Mesodermal cell (in vitro differentiated cells): ENCODE results near the gene HSP90AB1.
A peak's percentile ranks its signal among the peaks of the same experiment; 100 is the strongest.

Source experiments
- H3K27ac ChIP-seq: 2 replicates; pipeline ENCODE4 v1.7.0; 2013; ENCODE audit warnings: mild to moderate bottlenecking, low read depth, low read length, moderate library complexity; ENCODE audit not compliant: severe bottlenecking
- H3K36me3 ChIP-seq: 2 replicates; pipeline ENCODE4 v1.7.1; 2013; ENCODE audit warnings: mild to moderate bottlenecking, low read length, moderate library complexity; ENCODE audit not compliant: control insufficient read depth, insufficient read depth
- H3K4me1 ChIP-seq: one replicate; pipeline ENCODE4 v1.7.1; 2013; ENCODE audit warnings: mild to moderate bottlenecking, low read length; ENCODE audit not compliant: insufficient read depth, control insufficient read depth, poor library complexity, severe bottlenecking
- H3K4me3 ChIP-seq: 2 replicates; pipeline ENCODE4 v1.7.0; 2013; ENCODE audit warnings: low read length, control low read depth, mild to moderate bottlenecking; ENCODE audit not compliant: insufficient read depth, poor library complexity, severe bottlenecking; ENCODE audit errors: extremely low read depth
- H3K9me3 ChIP-seq: 2 replicates; pipeline ENCODE4 v1.7.1; 2013; ENCODE audit warnings: mild to moderate bottlenecking, low read length, moderate library complexity; ENCODE audit not compliant: control insufficient read depth
- WGBS, 2 experiments: methylation state at CpG; one replicate each; pipeline ENCODE4 v1.1.5; 2013; ENCODE audit warnings: missing lambda C conversion rate in 2 of 2; ENCODE audit not compliant: insufficient coverage in 2 of 2; 5-methylcytosine and 5-hydroxymethylcytosine counted together

HSP90AB1 gene

DNA sequence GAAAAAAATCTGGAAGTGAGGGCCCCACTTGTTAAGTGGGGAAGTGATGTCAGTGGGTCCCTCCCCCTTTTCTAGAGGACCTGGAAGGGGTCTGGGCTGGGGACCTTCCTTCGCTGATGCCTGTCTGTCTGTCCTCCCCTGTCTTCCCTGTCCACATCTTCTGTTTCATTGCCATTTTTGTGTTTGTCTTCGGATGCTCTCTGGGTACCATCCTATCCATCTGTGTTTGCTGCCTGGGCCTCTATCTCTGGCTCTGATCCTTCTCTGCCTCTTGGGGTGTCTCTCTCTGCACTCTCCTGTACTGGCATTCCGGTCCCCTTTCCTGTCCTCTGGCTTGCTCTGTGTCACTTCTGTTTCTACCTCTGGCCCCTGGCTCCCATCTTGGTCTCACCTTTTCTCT is 25.6 kb downstream of the HSP90AB1 start:
- Histone ChIP-seq H3K4me1 (peaks cover 7% of the 10 kb centered on the region), H3K9me3 (no peaks in the 10 kb centered on the region), H3K4me3 (no peak overlapping the region), H3K27ac (no peak overlapping the region), H3K36me3 (no peaks in the 10 kb centered on the region)
- WGBS, 2 experiments: 78 to 92% methylated on average over 3 of the region's 3 CpGs

DNA sequence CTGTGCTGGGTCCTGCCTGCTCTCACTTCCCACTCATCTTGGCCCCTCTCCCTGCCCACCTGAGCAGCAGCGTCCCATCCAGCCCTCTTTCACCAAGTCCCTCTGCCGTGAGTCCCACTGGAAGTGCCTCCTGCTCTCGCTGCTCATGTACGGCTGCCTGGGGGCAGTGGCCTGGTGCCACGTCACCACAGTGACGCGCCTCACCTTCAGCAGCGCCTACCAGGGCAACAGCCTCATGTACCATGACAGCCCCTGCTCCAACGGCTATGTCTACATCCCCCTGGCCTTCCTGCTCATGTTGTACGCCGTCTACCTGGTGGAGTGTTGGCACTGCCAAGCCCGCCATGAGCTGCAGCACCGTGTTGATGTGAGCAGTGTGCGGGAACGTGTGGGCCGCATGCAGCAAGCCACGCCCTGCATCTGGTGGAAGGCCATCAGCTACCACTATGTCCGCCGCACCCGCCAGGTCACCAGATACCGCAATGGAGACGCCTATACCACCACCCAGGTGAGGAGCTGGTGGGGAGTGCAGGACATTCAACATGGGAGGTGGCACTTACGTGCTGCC is 26.2 kb downstream of the HSP90AB1 start:
- no peak overlapping the region for H3K27ac ChIP-seq
- peaks cover 6% of the 10 kb centered on the region for H3K4me1 ChIP-seq
- 85 to 92% methylated on average over 20 to 22 of the region's 23 CpGs for WGBS, 2 experiments
- H3K4me3 ChIP-seq: no peak overlapping the region
- no peaks in the 10 kb centered on the region for H3K36me3 ChIP-seq
- H3K9me3 ChIP-seq: no peaks in the 10 kb centered on the region

DNA sequence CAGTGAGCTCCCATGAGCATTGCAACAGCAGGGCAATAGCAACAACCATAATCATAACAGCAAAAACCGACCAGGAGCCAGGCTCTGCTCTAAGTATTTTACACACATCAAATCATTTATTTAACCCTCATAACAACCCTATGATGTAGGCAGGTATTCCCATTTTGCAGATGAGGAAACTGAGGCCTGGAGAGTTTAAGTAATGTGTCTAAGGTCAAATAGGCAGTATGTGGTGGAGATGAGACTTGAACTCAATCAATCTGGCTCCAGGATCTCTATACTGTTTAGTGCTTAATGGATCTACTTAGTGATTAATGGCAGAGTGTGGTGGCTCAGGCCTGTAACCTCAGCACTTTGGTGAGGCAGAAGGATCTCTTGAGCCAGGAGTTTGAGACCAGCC is 26.7 kb downstream of the HSP90AB1 start:
- Histone ChIP-seq H3K4me1 (peaks cover under 1% of the 10 kb centered on the region), H3K9me3 (no peaks in the 10 kb centered on the region), H3K27ac (no peak overlapping the region), H3K36me3 (no peaks in the 10 kb centered on the region), H3K4me3 (no peak overlapping the region)
- WGBS, 2 experiments: no CpG with 5 or more reads among the region's 1 CpG

DNA sequence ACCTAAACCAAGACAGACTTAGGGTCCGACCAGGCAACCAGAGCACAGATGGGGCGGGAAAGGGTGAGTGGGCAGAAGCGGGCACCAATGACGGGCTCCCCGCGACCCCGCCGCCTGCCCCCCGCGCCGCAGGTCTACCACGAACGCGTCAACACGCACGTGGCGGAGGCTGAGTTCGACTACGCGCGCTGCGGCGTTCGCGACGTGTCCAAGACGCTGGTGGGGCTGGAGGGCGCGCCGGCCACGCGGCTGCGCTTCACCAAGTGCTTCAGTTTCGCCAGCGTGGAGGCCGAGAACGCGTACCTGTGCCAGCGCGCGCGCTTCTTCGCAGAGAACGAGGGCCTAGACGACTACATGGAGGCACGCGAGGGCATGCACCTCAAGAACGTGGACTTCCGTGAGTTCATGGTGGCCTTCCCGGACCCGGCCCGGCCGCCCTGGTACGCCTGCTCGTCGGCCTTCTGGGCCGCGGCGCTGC is 28.4 kb downstream of the HSP90AB1 start:
- no peaks in the 10 kb centered on the region for H3K4me1 ChIP-seq
- H3K9me3 ChIP-seq: no peaks in the 10 kb centered on the region
- no peak overlapping the region for H3K27ac ChIP-seq
- H3K36me3 ChIP-seq: no peaks in the 10 kb centered on the region
- no peak overlapping the region for H3K4me3 ChIP-seq
- WGBS, 2 experiments: 95 to 96% methylated on average over 52 to 59 of the region's 59 CpGs

DNA sequence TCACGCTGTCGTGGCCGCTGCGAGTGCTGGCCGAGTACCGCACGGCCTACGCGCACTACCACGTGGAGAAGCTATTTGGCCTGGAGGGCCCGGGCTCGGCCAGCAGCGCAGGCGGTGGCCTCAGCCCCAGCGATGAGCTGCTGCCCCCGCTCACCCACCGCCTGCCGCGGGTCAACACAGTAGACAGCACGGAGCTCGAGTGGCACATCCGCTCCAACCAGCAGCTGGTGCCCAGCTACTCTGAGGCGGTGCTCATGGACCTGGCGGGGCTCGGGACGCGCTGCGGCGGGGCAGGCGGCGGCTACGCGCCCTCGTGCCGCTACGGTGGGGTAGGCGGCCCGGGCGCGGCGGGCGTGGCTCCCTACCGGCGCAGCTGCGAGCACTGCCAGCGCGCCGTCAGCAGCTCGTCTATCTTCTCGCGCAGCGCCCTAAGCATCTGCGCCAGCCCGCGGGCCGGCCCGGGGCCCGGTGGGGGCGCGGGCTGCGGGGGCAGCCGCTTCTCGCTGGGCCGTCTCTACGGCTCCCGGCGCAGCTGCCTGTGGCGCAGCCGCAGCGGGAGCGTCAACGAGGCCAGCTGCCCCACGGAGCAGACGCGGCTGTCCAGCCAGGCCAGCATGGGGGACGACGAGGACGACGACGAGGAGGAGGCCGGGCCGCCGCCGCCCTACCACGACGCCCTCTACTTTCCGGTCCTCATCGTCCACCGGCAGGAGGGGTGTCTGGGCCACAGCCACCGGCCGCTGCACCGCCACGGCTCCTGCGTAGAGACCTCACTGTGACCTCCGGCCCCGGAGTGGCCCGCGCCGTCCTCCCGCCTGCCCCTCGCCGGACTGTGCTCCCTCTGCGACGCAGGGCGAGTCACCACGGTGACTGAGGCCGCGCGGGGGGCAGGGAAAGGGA is 29.1 kb downstream of the HSP90AB1 start:
- Histone ChIP-seq H3K4me3 (peak overlapping the region; percentile 14), H3K4me1 (no peaks in the 10 kb centered on the region), H3K27ac (no peak overlapping the region), H3K9me3 (no peaks in the 10 kb centered on the region), H3K36me3 (no peaks in the 10 kb centered on the region)
- 23 to 25% methylated on average over 75 to 87 of the region's 109 CpGs for WGBS, 2 experiments

DNA sequence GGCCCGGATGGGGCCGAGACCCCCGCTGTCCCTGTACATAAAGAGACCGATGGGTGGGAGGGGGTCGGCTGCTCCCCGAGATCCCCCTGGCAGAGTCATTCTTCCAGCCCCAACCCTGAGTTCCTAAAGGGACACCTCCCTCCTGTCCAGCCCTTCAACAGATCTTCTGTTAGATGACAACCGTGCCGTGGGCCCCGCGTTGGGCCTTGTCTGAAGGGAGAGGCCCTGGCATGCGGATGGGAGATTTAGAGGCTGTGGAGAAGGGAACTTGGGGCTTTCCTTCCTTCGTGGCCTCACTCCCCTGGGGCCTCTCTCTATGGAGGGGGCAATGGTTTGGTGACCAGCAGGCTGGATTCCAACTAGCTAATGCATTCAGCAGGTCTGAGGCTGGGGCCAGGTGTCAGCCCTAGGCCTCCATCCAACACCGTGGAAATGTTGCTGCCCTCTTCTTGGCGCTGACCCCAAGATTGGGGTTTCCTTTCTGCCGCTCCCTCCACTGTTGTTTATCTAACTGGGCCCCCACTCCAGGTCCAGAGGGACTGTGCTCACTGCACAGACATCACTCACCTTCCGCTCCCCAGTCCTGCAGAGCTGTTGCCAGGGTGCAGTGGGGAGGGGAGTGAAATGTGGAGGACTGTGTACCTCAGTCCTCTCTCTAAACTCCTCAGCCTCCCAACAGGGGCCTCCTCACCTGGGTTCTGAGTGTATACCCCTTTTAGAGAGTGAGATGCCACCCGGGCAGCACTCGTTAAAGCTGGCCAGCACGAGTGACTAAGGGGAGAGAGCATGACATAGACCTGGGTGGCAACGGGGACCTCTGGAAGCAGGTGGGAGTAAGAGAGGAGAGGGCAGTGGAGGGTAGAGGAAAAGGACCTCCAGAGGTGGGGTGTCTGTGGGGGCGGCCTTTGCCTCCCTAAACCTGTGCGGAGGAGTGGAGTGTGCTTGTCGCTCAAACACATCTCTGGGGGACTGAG is 30.1 kb downstream of the HSP90AB1 start:
- 90% methylated on average over 13 to 21 of the region's 23 CpGs for WGBS, 2 experiments
- Histone ChIP-seq H3K9me3 (no peaks in the 10 kb centered on the region), H3K27ac (no peak overlapping the region), H3K4me3 (no peak overlapping the region), H3K4me1 (no peaks in the 10 kb centered on the region), H3K36me3 (no peaks in the 10 kb centered on the region)

DNA sequence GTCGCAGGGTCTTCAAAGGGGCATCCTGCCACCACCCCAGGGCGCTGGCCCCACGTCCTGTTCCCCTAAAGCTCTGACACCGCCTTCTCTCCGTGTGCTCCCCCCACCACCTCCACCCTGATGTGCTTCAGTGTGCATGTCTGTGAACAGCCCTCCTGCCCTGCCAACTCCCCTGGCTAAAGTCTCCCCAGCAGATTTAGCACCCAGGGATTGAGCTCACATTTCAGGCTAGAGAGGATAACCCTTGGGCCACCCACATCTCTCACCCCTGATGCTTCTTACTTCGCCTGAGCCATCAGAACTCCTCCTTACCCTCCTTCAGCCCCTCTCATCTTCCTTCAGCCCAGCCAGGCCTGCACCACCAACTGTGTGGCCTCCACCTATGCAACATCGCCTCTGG is 30.9 kb downstream of the HSP90AB1 start:
- H3K4me3 ChIP-seq: no peak overlapping the region

GRCh38 chr6:44278315-44278714 is 31.4 kb downstream of the HSP90AB1 start:
- Histone ChIP-seq H3K4me3 (no peak overlapping the region), H3K27ac (no peak overlapping the region), H3K4me1 (no peaks in the 10 kb centered on the region), H3K9me3 (no peaks in the 10 kb centered on the region), H3K36me3 (no peaks in the 10 kb centered on the region)
- WGBS, 2 experiments: 0 to 20% methylated on average over 1 of the region's 3 CpGs

More for the DNA sequence above, 30.9 kb downstream of the HSP90AB1 start:
- no peaks in the 10 kb centered on the region for H3K4me1 ChIP-seq
- 80 to 84% methylated on average over 6 to 7 of the region's 7 CpGs for WGBS, 2 experiments
- no peak overlapping the region for H3K27ac ChIP-seq
- no peaks in the 10 kb centered on the region for H3K9me3 ChIP-seq
- no peaks in the 10 kb centered on the region for H3K36me3 ChIP-seq

DNA sequence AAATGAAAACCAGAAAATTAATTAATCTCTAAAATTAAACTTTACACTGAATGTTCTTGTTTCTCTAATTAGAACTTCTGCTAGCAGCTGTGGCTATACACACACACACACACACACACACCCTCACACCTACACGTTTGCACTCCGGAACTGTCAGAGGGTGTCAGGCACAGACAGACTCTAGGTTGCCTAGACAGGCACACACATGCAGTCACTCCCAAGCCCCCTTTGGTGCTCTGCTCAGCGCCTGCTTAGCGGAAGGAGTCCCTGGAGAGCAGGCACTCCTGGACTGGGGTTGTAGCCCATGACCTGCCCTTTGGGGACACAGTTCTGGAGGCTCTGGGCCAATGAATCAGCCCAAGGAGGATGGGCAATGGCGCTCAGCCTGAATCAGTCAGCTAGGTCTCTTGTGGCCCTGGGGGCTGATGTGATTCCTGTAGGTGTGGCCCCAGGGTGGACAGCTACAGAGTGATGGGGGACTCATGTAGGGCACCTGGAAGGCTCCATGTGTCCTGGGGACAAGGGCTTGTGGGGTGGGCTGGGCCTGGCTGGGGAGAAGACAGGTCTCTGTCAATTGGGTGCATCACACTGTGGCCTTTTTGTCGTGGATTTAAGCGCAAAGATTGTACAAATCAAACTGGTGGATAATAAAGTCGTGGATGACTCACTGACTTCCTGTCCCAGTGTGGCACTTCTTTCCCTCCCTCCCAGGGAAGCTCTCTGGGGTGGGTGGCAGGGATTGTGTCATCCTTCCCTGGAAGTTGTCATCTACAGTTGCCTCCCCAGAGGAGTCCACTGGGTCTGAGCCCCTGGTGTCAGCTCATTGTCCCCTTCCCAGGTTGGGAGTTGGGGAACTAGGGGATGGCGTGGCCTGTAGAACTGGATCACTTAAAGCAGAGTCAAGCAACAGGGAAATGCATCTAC is 32.1 kb downstream of the HSP90AB1 start:
- Histone ChIP-seq H3K27ac (no peak overlapping the region), H3K4me3 (no peak overlapping the region), H3K9me3 (no peaks in the 10 kb centered on the region), H3K4me1 (no peaks in the 10 kb centered on the region), H3K36me3 (no peaks in the 10 kb centered on the region)
- WGBS, 2 experiments: 65 to 73% methylated on average over 5 to 6 of the region's 9 CpGs
